ENCODE measurements around the gene YIPF3. TPM values are rescaled to one million over a fixed set of nuclear protein-coding genes. Genes with fewer than 3 reads are reported as not detected.

The YIPF3 gene
- total RNA-seq, 1 donor from 2014 or later = 80.0 TPM

GRCh38 chr6:43497689-43498088 lies 19.0 kb downstream of the YIPF3 start:
- intact Hi-C loops (cut with DNase I) = no loop called here

GRCh38 chr6:43497129-43497396 lies 19.7 kb downstream of the YIPF3 start:
- no peak for TF ChIP-seq POLR2A (IDR thresholded peaks at IDR 0.05)
- TF ChIP-seq POLR2AphosphoS5 (IDR thresholded peaks at IDR 0.05; ENCODE audit: insufficient read depth in 1 of 2, low read depth in 1 of 2) = no peak
- TF ChIP-seq, protein P1, sequence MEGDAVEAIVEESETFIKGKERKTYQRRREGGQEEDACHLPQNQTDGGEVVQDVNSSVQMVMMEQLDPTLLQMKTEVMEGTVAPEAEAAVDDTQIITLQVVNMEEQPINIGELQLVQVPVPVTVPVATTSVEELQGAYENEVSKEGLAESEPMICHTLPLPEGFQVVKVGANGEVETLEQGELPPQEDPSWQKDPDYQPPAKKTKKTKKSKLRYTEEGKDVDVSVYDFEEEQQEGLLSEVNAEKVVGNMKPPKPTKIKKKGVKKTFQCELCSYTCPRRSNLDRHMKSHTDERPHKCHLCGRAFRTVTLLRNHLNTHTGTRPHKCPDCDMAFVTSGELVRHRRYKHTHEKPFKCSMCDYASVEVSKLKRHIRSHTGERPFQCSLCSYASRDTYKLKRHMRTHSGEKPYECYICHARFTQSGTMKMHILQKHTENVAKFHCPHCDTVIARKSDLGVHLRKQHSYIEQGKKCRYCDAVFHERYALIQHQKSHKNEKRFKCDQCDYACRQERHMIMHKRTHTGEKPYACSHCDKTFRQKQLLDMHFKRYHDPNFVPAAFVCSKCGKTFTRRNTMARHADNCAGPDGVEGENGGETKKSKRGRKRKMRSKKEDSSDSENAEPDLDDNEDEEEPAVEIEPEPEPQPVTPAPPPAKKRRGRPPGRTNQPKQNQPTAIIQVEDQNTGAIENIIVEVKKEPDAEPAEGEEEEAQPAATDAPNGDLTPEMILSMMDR (IDR thresholded peaks at IDR 0.05) = no peak
- Histone ChIP-seq H3K9me3 (no peaks in the 10 kb centered on the region), H3K4me1 (peaks cover 44% of the 10 kb centered on the region), H3K4me3 (no peak overlapping the region), H3K36me3 (peaks cover 0 to 29% of the 10 kb centered on the region in 2 donors), H3K27ac (no peak overlapping the region), H3K27me3 (no peaks in the 10 kb centered on the region)
- intact Hi-C loops (cut with DNase I) = no loop called here
- no peak for DNase-seq (ENCODE audit: extremely low spot score in 2 of 2)

More at GRCh38 chr6:43497689-43498088, 19.0 kb downstream of the YIPF3 start:
- TF ChIP-seq POLR2AphosphoS5 (IDR thresholded peaks at IDR 0.05; ENCODE audit: insufficient read depth in 1 of 2, low read depth in 1 of 2) (no peak), POLR2A (IDR thresholded peaks at IDR 0.05) (no peak)
- TF ChIP-seq, protein P1 (IDR thresholded peaks at IDR 0.05) = no peak
- no peak for DNase-seq (ENCODE audit: extremely low spot score in 2 of 2)
- Histone ChIP-seq H3K27me3 (no peaks in the 10 kb centered on the region), H3K36me3 (peaks cover 0 to 36% of the 10 kb centered on the region in 2 donors), H3K4me3 (no peak overlapping the region), H3K4me1 (peaks cover 38% of the 10 kb centered on the region), H3K9me3 (no peaks in the 10 kb centered on the region), H3K27ac (no peak overlapping the region)

- H3K9me3 ChIP-seq = no peaks in the 10 kb centered on the region
- H3K4me3 ChIP-seq = no peak overlapping the region
- peaks cover 49% of the 10 kb centered on the region for H3K4me1 ChIP-seq
- intact Hi-C loops (cut with DNase I) = no loop called here
- H3K27ac ChIP-seq = peak overlapping the region; percentile 21
- TF ChIP-seq POLR2AphosphoS5 (IDR thresholded peaks at IDR 0.05; ENCODE audit: insufficient read depth in 1 of 2, low read depth in 1 of 2) (peak in 1 of 2 donors; percentile 16), POLR2A (IDR thresholded peaks at IDR 0.05) (no peak)
- TF ChIP-seq, protein P1 (IDR thresholded peaks at IDR 0.05) = peak in 1 of 3 experiments; percentile 36
- peaks cover 0 to 26% of the 10 kb centered on the region in 2 donors for H3K36me3 ChIP-seq
- no peaks in the 10 kb centered on the region for H3K27me3 ChIP-seq
- no peak for DNase-seq (ENCODE audit: extremely low spot score in 2 of 2)
These were observed 20.2 kb downstream of the YIPF3 start for GRCh38 chr6:43496370-43497128.

DNA sequence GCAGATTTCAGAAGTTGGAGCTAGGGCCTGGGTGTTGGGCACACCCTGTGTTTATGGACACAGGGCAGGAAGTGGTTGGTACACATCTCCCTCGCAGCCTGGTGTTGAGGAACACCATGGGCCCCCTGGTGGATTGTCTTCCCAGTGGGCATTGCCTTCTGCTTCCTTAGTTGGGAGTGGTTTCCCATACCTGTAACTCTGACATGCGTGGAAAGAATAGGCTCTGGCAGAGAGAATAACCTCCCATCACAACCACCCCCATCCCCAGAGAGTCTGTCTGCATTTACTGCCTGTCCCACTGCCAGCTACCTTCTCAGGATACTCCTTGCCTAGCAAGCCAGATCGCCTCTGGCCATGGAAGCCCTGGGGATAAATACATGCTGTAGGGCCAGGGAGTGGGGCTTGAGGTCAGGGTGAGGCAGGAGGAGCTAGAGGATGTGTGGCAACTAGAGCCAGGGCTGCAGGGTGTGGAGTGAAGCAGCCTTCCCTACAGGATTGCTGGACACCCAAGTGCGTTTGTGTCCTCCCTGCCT lies 21.3 kb downstream of the YIPF3 start:
- DNase-seq (ENCODE audit: extremely low spot score in 2 of 2) = no peak
- no peak overlapping the region for H3K4me3 ChIP-seq
- H3K4me1 ChIP-seq = peaks cover 52% of the 10 kb centered on the region
- no peaks in the 10 kb centered on the region for H3K9me3 ChIP-seq
- TF ChIP-seq POLR2A (IDR thresholded peaks at IDR 0.05) = no peak
- no peak for TF ChIP-seq POLR2AphosphoS5 (IDR thresholded peaks at IDR 0.05; ENCODE audit: insufficient read depth in 1 of 2, low read depth in 1 of 2)
- TF ChIP-seq, protein P1 (IDR thresholded peaks at IDR 0.05) = peak in 1 of 3 experiments; percentile 12
- H3K27me3 ChIP-seq = no peaks in the 10 kb centered on the region
- intact Hi-C loops (cut with DNase I) = no loop called here
- H3K27ac ChIP-seq = peak overlapping the region; percentile 21
- H3K36me3 ChIP-seq = peaks cover 0 to 26% of the 10 kb centered on the region in 2 donors

DNA sequence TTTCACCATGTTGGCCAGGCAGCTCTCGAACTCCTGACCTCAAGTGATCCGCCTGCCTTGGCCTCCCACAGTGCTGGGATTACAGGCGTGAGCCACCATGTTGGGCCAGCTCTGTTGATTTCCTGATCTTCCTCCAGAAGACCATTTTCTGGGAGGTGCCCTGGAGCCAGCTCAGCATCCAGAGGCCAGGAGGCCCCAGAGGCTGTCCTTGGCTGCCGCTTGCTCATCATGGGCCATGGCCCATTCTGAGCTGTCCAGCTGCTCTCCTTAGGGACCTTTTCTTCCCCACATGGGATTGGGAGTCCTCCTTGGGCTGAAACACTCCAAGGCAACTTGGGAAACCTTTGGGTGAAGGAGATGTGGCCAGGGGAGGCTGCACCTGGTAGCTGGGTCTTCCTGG lies 22.0 kb downstream of the YIPF3 start:
- no peaks in the 10 kb centered on the region for H3K27me3 ChIP-seq
- intact Hi-C loops (cut with DNase I) = no loop called here
- TF ChIP-seq POLR2AphosphoS5 (IDR thresholded peaks at IDR 0.05; ENCODE audit: insufficient read depth in 1 of 2, low read depth in 1 of 2) (no peak), POLR2A (IDR thresholded peaks at IDR 0.05) (no peak)
- TF ChIP-seq, protein P1 (IDR thresholded peaks at IDR 0.05) = no peak
- H3K4me3 ChIP-seq = no peak overlapping the region
- H3K9me3 ChIP-seq = no peaks in the 10 kb centered on the region
- no peak for DNase-seq (ENCODE audit: extremely low spot score in 2 of 2)
- peaks cover 52% of the 10 kb centered on the region for H3K4me1 ChIP-seq
- peaks cover 0 to 20% of the 10 kb centered on the region in 2 donors for H3K36me3 ChIP-seq
- no peak overlapping the region for H3K27ac ChIP-seq

Measured in vagina (tissue), 2 donors.